ENCODE data around the gene IGDCC3. TPM values are rescaled to one million over a fixed set of nuclear protein-coding genes. Genes with fewer than 3 reads are reported as not detected.
"Not testable (repeated sequence)": the region's sequence is repeated elsewhere in the genome, so short reads cannot be mapped to it uniquely, and the experiment has no call there.

IGDCC3 gene
- total RNA-seq, 2 experiments from 2014 or later, result not detected

DNA sequence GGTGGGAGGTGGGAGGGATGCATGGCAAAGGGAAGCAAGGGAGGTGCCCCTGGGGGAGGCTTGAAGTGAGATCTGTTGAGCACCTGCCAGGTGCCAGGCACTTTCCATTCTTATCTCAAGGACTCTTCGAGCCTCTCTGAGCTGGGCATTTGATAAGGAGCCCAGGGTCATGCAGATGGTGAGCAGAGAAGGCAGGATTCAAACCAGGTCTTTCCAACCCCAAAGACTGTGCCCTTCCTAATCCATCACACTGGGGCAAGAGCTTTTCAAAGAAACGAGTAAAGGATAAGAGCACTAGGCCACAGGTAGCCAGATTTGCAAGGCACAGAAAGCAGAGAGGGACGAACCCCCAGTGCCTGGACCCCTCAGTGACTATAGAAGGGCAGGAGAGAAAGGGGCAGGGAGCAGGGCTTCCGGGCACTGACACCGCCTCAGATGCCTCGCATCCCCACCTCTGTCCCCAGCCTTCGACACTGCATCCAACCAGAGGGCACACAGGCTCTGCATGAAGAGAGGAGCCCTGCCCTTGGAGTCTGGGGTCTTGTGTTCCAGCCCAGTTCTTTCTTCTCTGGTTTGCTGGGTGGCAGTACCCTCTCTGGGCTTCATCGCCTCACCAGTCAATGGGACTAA is 23.9 kb upstream of the IGDCC3 start:
- intact Hi-C loops (cut with micrococcal nuclease), result loop anchor here (5.0 to 10.0 kb wide), 2 partner anchors 84 to 153 kb away; no protein-coding TSS in a partner anchor
- H3K27ac Mint-ChIP-seq, result no peak overlapping the region
- H3K27me3 Mint-ChIP-seq (ENCODE audit: low read depth), result peaks cover 25% of the 10 kb centered on the region
- H3K9me3 Mint-ChIP-seq, result no peaks in the 10 kb centered on the region
- CTCF ChIA-PET, result interaction anchor here (0.6 to 1.4 kb wide), 5 partner anchors 17 to 654 kb away, joined by 3 to 6 read pairs (median 3); no protein-coding TSS in a partner anchor
- H3K4me3 Mint-ChIP-seq, result no peak overlapping the region
- DNase-seq, result no peak
- peaks cover 3% of the 10 kb centered on the region for H3K4me1 Mint-ChIP-seq (ENCODE audit: low read depth)
- H3K36me3 Mint-ChIP-seq (ENCODE audit: low read depth), result no peaks in the 10 kb centered on the region

DNA sequence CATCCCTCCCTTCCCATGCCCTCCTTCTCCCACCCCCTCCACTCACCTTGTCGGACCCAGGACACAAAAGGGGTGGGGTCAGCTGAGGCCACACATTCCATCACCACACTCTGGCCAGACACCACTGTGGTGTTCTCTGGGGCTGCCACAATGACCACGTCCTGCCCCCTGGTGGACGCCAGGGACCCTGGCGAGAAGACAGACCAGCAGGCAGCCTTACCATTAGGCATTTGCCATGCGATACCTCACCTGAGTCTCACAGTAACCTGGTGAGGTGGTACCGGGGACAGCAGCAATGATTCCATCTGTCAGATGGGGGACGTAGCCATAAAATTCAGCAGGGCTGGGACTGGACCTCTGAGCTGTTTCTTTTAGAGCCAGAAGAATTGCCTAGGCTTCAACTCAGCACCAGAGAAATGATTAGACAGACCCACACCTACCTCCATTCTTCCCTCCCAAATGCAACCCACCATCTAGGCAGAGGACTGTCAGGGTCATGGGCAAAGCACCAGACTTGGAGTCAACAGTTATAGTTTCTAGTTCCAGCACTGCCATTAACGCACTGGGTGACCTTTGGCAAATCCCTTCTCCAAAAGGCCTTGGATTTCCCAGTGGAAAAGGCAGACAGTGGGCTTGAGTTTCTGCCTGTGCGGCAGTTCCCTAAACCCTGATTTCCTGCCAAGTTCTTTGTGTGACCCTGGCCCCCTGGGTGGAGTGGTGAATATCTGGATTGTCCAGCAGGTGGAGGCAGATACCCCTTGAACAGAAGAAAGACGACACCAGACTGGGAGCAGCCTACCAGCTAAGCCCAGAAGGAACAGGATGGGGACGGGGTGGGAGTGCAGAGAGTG is 23.2 kb upstream of the IGDCC3 start:
- Mint-ChIP-seq H3K4me3 (no peak overlapping the region), H3K4me1 (ENCODE audit: low read depth) (peaks cover 6% of the 10 kb centered on the region), H3K36me3 (ENCODE audit: low read depth) (no peaks in the 10 kb centered on the region), H3K27me3 (ENCODE audit: low read depth) (peaks cover 31% of the 10 kb centered on the region), H3K9me3 (no peaks in the 10 kb centered on the region), H3K27ac (no peak overlapping the region)
- DNase-seq, result peak; percentile 68
- intact Hi-C loops (cut with micrococcal nuclease), result loop anchor here (5.0 to 10.0 kb wide), 2 partner anchors 84 to 154 kb away; no protein-coding TSS in a partner anchor
- CTCF ChIA-PET, result interaction anchor here (0.5 to 2.1 kb wide), 13 partner anchors 16 to 1185 kb away, joined by 3 to 14 read pairs (median 5); no protein-coding TSS in a partner anchor

- Mint-ChIP-seq H3K27ac (no peak overlapping the region), H3K27me3 (ENCODE audit: low read depth) (peaks cover 38% of the 10 kb centered on the region), H3K9me3 (no peaks in the 10 kb centered on the region), H3K36me3 (ENCODE audit: low read depth) (no peaks in the 10 kb centered on the region), H3K4me3 (no peak overlapping the region), H3K4me1 (ENCODE audit: low read depth) (peaks cover 6% of the 10 kb centered on the region)
- CTCF ChIA-PET, result interaction anchor here (0.5 to 2.1 kb wide), 13 partner anchors 8 to 655 kb away, joined by 3 to 14 read pairs (median 4); no protein-coding TSS in a partner anchor
- intact Hi-C loops (cut with micrococcal nuclease), result loop anchor here (5.0 to 10.0 kb wide), 2 partner anchors 83 to 155 kb away; no protein-coding TSS in a partner anchor
- DNase-seq, result no peak
Measured at GRCh38 chr15:65399997-65400396, 22.2 kb upstream of the IGDCC3 start.

DNA sequence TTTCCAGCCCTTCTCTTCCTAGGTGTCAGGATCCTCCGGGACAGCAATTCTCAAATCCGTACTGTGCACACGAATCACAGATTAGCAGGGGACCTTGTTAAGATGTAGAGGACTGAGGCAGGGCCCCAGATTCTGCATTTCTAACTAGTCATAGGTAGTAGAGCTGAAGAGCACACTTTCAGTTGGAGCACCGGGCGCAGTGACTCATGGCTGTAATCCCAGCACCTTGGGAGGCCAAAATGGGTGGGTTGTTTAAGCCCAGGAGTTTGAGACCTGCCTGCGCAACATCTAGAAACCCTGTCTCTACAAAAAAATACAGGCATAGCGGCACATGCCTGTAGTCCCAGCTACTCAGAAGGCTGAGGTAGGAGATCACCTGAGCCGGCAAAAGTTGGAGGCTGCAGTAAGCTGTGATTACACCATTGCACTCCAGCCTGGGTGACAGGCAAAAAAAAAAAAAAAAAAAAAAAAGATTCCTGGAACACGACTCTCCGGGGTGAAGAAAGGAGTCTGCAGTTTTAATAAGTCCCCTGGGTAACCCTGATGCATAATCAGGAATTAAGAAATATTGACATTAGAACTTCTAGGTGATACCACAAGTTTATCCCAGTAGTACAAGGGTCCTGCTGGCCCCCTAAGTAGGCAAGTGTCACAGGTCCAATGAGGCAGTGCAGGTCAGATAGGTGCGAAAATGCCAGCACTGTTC is 21.4 kb upstream of the IGDCC3 start:
- intact Hi-C loops (cut with micrococcal nuclease), result no loop called here
- no peak for DNase-seq
- Mint-ChIP-seq H3K9me3 (no peaks in the 10 kb centered on the region), H3K4me3 (no peak overlapping the region), H3K4me1 (ENCODE audit: low read depth) (peaks cover 6% of the 10 kb centered on the region), H3K27ac (no peak overlapping the region), H3K36me3 (ENCODE audit: low read depth) (no peaks in the 10 kb centered on the region), H3K27me3 (ENCODE audit: low read depth) (peaks cover 43% of the 10 kb centered on the region)
- CTCF ChIA-PET, result interaction anchor here (0.5 to 2.1 kb wide), 9 partner anchors 14 to 656 kb away, joined by 3 to 14 read pairs (median 4); no protein-coding TSS in a partner anchor

GRCh38 chr15:65398486-65398885 is 20.7 kb upstream of the IGDCC3 start:
- H3K4me3 Mint-ChIP-seq; H3K36me3 Mint-ChIP-seq (ENCODE audit: low read depth); H3K27ac Mint-ChIP-seq; intact Hi-C loops (cut with micrococcal nuclease); H3K9me3 Mint-ChIP-seq; DNase-seq; H3K4me1 Mint-ChIP-seq (ENCODE audit: low read depth): not testable (repeated sequence)
- CTCF ChIA-PET, result interaction anchor here (0.6 to 1.8 kb wide), 5 partner anchors 14 to 80 kb away, joined by 3 to 6 read pairs (median 4); no protein-coding TSS in a partner anchor
- H3K27me3 Mint-ChIP-seq (ENCODE audit: low read depth), result peaks cover 43% of the 10 kb centered on the region

DNA sequence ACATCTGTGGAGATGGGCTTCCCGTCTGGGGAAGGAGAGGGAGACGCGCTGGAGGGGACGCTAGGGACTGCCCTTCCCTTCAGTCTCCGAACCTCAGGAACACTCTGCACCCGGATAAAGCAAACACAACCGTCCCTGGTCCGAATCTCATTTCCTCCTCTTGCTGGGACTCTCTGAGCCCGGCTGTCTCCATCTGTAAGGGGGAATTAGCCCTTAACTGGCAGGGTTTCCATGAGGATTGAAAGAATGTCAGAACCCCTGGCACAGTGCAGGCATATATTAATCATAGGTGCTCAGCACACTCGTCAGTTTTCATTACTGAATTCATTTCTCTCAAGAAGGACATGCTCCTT is 19.1 kb upstream of the IGDCC3 start:
- H3K4me3 Mint-ChIP-seq, result no peak overlapping the region
- H3K27ac Mint-ChIP-seq, result no peak overlapping the region
- H3K36me3 Mint-ChIP-seq (ENCODE audit: low read depth), result no peaks in the 10 kb centered on the region
- intact Hi-C loops (cut with micrococcal nuclease), result no loop called here
- H3K4me1 Mint-ChIP-seq (ENCODE audit: low read depth), result peaks cover 6% of the 10 kb centered on the region
- no peak for DNase-seq
- H3K9me3 Mint-ChIP-seq, result no peaks in the 10 kb centered on the region
- CTCF ChIA-PET, result no interaction called here
- peaks cover 48% of the 10 kb centered on the region for H3K27me3 Mint-ChIP-seq (ENCODE audit: low read depth)

- Mint-ChIP-seq H3K9me3 (no peaks in the 10 kb centered on the region), H3K36me3 (ENCODE audit: low read depth) (no peaks in the 10 kb centered on the region), H3K4me3 (no peak overlapping the region), H3K4me1 (ENCODE audit: low read depth) (peaks cover 6% of the 10 kb centered on the region), H3K27me3 (ENCODE audit: low read depth) (peaks cover 48% of the 10 kb centered on the region), H3K27ac (no peak overlapping the region)
- CTCF ChIA-PET, result no interaction called here
- DNase-seq, result no peak
- intact Hi-C loops (cut with micrococcal nuclease), result no loop called here
Measured at GRCh38 chr15:65396283-65396964, 18.6 kb upstream of the IGDCC3 start.

DNA sequence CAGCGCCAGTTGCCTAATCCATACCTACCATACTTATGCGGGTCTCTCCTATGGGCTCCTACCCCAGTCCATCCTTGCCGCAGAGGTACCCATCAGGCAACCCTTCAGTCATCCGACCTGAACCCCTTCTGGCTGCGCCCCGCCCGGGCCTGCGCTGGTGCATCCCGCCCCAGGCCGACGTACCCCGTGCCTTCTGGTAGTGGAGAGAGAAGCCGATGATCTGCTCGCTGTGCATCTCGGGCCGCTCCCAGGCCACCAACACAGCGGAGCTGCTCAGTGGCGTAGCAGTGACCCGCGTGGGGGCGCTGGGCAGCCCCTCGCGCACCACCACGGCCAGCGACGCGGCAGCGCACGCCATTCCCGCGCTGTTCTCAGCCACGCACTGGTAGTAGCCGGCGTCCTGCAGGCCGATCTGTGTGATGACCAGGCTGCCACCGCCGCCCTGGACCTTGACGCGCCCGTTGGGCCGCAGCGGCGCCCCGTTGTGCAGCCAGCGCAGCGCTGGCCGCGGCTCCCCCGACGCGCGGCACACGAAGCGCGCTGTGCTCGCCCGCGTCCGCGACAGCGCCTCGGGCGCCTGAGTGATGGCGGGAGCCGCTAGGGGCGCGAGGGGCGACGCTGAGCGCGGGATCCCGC is 17.9 kb upstream of the IGDCC3 start:
- Mint-ChIP-seq H3K36me3 (ENCODE audit: low read depth) (no peaks in the 10 kb centered on the region), H3K4me3 (no peak overlapping the region), H3K4me1 (ENCODE audit: low read depth) (peaks cover 6% of the 10 kb centered on the region), H3K27me3 (ENCODE audit: low read depth) (peaks cover 40% of the 10 kb centered on the region), H3K9me3 (no peaks in the 10 kb centered on the region), H3K27ac (no peak overlapping the region)
- intact Hi-C loops (cut with micrococcal nuclease), result no loop called here
- no peak for DNase-seq
- CTCF ChIA-PET, result interaction anchor here (1.1 to 2.0 kb wide), 2 partner anchors 10 to 18 kb away, joined by 6 to 9 read pairs; no protein-coding TSS in a partner anchor

GRCh38 chr15:65394936-65395335 is 17.1 kb upstream of the IGDCC3 start:
- CTCF ChIA-PET, result interaction anchor here (0.5 to 2.0 kb wide), 5 partner anchors 10 to 385 kb away, joined by 3 to 9 read pairs (median 6); no protein-coding TSS in a partner anchor
- peaks cover 34% of the 10 kb centered on the region for H3K27me3 Mint-ChIP-seq (ENCODE audit: low read depth)
- DNase-seq, result no peak
- peaks cover 6% of the 10 kb centered on the region for H3K4me1 Mint-ChIP-seq (ENCODE audit: low read depth)
- H3K4me3 Mint-ChIP-seq, result no peak overlapping the region
- H3K27ac Mint-ChIP-seq, result no peak overlapping the region
- H3K36me3 Mint-ChIP-seq (ENCODE audit: low read depth), result no peaks in the 10 kb centered on the region
- no peaks in the 10 kb centered on the region for H3K9me3 Mint-ChIP-seq
- intact Hi-C loops (cut with micrococcal nuclease), result no loop called here

DNA sequence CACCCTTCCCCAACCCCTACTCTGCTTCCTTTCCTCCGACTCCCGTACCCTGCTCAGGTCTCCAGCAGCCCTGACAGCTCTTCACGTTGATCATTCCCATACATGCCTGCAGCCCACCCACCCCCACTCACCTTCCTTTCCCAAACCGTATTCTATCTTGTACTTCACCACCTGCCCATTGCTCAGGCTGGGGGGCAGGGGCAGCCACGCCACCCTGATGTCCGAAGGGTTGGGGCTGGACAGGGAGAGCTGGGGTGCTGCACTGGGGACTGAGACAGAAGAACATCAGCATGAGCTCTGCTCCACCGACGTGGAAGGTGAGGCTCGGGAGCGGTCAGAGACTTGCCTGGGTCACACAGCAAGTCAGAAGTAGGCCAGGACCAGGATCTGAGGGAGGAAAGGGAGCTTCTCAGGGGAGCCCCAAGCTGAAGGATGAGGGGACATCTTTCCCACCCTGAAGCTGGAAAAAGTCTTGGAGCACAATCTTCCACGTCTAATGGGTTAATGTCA is 16.5 kb upstream of the IGDCC3 start:
- Mint-ChIP-seq H3K4me3 (no peak overlapping the region), H3K27me3 (ENCODE audit: low read depth) (peaks cover 31% of the 10 kb centered on the region), H3K9me3 (no peaks in the 10 kb centered on the region), H3K36me3 (ENCODE audit: low read depth) (no peaks in the 10 kb centered on the region), H3K4me1 (ENCODE audit: low read depth) (peaks cover 6% of the 10 kb centered on the region), H3K27ac (no peak overlapping the region)
- CTCF ChIA-PET, result interaction anchor here (0.5 to 2.0 kb wide), 3 partner anchors 9 to 194 kb away, joined by 3 to 9 read pairs (median 6); no protein-coding TSS in a partner anchor
- intact Hi-C loops (cut with micrococcal nuclease), result no loop called here
- no peak for DNase-seq

DNA sequence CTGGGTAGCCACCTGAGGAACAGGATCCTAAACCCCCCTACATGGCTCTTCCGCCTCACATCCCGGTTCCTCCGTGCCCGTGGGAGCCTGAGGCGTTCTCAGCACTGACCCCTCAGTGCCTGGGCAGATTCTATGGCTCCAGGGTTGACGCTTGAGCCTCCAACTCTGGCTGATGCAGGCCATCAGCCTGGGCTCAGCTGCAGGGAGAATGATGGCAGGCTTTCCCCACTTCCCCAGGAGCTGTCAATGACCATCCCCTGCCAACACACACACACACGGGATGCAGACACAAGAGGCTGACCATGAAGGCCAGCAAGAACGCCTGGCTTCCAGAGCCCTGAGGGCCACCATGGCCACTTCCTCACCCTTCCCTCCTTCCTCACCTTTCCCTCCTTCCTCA is 15.8 kb upstream of the IGDCC3 start:
- Mint-ChIP-seq H3K4me3 (no peak overlapping the region), H3K27ac (no peak overlapping the region), H3K36me3 (ENCODE audit: low read depth) (no peaks in the 10 kb centered on the region), H3K9me3 (no peaks in the 10 kb centered on the region), H3K27me3 (ENCODE audit: low read depth) (peaks cover 33% of the 10 kb centered on the region), H3K4me1 (ENCODE audit: low read depth) (peaks cover 6% of the 10 kb centered on the region)
- intact Hi-C loops (cut with micrococcal nuclease), result no loop called here
- CTCF ChIA-PET, result interaction anchor here (0.5 to 2.0 kb wide), 3 partner anchors 8 to 193 kb away, joined by 3 to 9 read pairs (median 6); no protein-coding TSS in a partner anchor
- DNase-seq, result no peak

Measured in activated naive CD4-positive, alpha-beta T cell treated with anti-CD3 and anti-CD28 coated beads for 36 hours (primary cell).